Thymus (tissue), 11 donors: ENCODE data around the gene UNC5C. TPM values are rescaled to one million over a fixed set of nuclear protein-coding genes. Genes with fewer than 3 reads are reported as not detected.
A peak's percentile ranks its signal among the peaks of the same experiment; 100 is the strongest.

Experiments
- DNase-seq, 9 donors: peaks; one replicate each; pipeline ENCODE4 v3.0.0-alpha.2; 2013; ENCODE audit warnings: low spot score in 9 of 9, low read depth in 6 of 9, missing footprints in 1 of 9
- H3K27ac ChIP-seq, 2 donors: one replicate each; pipeline ENCODE4 v1.5.1; 2013; ENCODE audit warnings: control low read depth in 1 of 2, low read depth in 1 of 2, low read length in 1 of 2, mild to moderate bottlenecking in 1 of 2, moderate library complexity in 1 of 2
- H3K27me3 ChIP-seq, 2 donors: one replicate each; pipeline ENCODE4 v1.5.1; 2013; ENCODE audit warnings: low read length in 1 of 2; ENCODE audit not compliant: control insufficient read depth in 2 of 2, insufficient read depth in 1 of 2
- H3K36me3 ChIP-seq, 2 donors: one replicate each; pipeline ENCODE4 v1.5.1; 2013; ENCODE audit warnings: low read length in 1 of 2, mild to moderate bottlenecking in 1 of 2, moderate library complexity in 1 of 2; ENCODE audit not compliant: control insufficient read depth in 2 of 2, insufficient read depth in 2 of 2
- H3K4me1 ChIP-seq, 2 donors: one replicate each; pipeline ENCODE4 v1.5.1; 2013; ENCODE audit warnings: low read length in 2 of 2; ENCODE audit not compliant: control insufficient read depth in 2 of 2, insufficient read depth in 2 of 2
- H3K4me3 ChIP-seq, 2 donors: one replicate each; pipeline ENCODE4 v1.5.1; 2013; ENCODE audit warnings: low read length in 2 of 2, control low read depth in 1 of 2, mild to moderate bottlenecking in 1 of 2
- H3K9me3 ChIP-seq, 2 donors: one replicate each; pipeline ENCODE4 v1.5.1; 2013; ENCODE audit warnings: low read length in 1 of 2, mild to moderate bottlenecking in 1 of 2; ENCODE audit not compliant: control insufficient read depth in 2 of 2, insufficient read depth in 1 of 2
- WGBS: extraction: QIAGEN DNeasy Blood & Tissue Kit; methylation state at CpG from one replicate; pipeline ENCODE4 v1.1.7; 2013; 5-methylcytosine and 5-hydroxymethylcytosine counted together
- polyA plus RNA-seq: library from polyadenylated mRNA; stranded (reverse); fragments of 200-250 nt; gene quantifications from one replicate; pipeline ENCODE4 v1.2.3, GENCODE V29; 2013
- total RNA-seq: library from RNA; stranded (reverse); fragments of 120-200 nt; gene quantifications from one replicate; pipeline ENCODE4 v1.2.4, GENCODE V29; 2013
- donor health status: healthy.

UNC5C gene
- total and polyA plus RNA-seq, 2 donors: 0.98 to 1.8 TPM

DNA sequence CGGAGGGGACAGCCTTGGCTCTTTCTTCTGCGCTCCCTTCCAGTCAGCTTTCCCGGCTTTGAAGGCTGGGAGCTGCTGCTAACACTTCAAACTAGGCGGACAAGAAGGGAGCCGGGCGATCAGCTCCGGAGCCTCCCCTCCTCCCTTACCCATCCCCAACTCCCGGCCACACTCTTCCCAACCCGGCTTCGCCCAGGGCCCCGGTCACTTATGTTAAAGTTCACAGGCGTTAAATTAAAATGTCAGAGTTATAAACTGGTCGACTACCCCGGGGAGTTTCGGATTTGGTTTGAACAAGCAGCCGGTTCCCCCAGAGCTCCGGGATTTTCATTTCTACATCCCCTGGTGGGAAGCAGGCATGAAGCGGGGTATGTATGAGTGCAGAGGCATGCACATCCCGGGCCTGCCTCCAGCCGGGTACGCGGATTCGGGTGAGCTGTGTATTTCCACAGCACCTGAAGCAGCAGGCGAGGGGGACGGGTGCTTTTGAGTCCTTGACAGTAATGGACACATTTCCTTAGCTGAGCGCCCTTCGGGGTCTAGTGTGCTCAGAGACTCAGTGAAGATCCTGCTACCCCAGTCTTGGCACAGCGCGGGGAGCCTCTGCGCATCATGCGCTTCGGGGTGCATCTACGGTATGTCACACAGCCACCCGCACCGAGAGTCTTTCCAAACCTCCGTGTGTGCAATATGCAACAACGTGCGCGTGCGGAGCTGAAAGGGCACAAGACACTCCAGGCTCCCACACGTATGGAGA, 880 bp downstream of the UNC5C start:
- WGBS: 6% methylated on average over 41 of the region's 41 CpGs
- Histone ChIP-seq H3K4me3 (peak overlapping the region; percentile 53 to 56), H3K36me3 (no peaks in the 10 kb centered on the region), H3K27ac (peak overlapping the region in 1 of 2 donors; percentile 15), H3K4me1 (peaks cover 0 to 15% of the 10 kb centered on the region in 2 donors), H3K27me3 (peaks cover 29 to 62% of the 10 kb centered on the region in 2 donors), H3K9me3 (no peaks in the 10 kb centered on the region)
- DNase-seq: peak in 2 of 9 donors; percentile 12 to 40

- Histone ChIP-seq H3K9me3 (no peaks in the 10 kb centered on the region), H3K27me3 (peaks cover 29 to 62% of the 10 kb centered on the region in 2 donors), H3K27ac (no peak overlapping the region), H3K4me3 (peak overlapping the region in 1 of 2 donors; percentile 53), H3K36me3 (no peaks in the 10 kb centered on the region), H3K4me1 (peaks cover 0 to 15% of the 10 kb centered on the region in 2 donors)
- DNase-seq: no peak
- 57% methylated on average over 22 of the region's 22 CpGs for WGBS
These were observed 1.7 kb downstream of the UNC5C start for GRCh38 chr4:95546866-95547714.

GRCh38 chr4:95546221-95546620, 2.6 kb downstream of the UNC5C start:
- no peak overlapping the region for H3K27ac ChIP-seq
- peaks cover 29 to 60% of the 10 kb centered on the region in 2 donors for H3K27me3 ChIP-seq

GRCh38 chr4:95545546-95545945, 3.2 kb downstream of the UNC5C start:
- 87% methylated on average over 6 of the region's 6 CpGs for WGBS
- no peak overlapping the region for H3K4me3 ChIP-seq

More at GRCh38 chr4:95546221-95546620, 2.6 kb downstream of the UNC5C start:
- 74% methylated on average over 3 of the region's 3 CpGs for whole genome bisulfite sequencing
- Histone ChIP-seq H3K9me3 (no peaks in the 10 kb centered on the region), H3K36me3 (no peaks in the 10 kb centered on the region), H3K4me3 (no peak overlapping the region), H3K4me1 (peaks cover 0 to 15% of the 10 kb centered on the region in 2 donors)
- no peak for DNase-seq

DNA sequence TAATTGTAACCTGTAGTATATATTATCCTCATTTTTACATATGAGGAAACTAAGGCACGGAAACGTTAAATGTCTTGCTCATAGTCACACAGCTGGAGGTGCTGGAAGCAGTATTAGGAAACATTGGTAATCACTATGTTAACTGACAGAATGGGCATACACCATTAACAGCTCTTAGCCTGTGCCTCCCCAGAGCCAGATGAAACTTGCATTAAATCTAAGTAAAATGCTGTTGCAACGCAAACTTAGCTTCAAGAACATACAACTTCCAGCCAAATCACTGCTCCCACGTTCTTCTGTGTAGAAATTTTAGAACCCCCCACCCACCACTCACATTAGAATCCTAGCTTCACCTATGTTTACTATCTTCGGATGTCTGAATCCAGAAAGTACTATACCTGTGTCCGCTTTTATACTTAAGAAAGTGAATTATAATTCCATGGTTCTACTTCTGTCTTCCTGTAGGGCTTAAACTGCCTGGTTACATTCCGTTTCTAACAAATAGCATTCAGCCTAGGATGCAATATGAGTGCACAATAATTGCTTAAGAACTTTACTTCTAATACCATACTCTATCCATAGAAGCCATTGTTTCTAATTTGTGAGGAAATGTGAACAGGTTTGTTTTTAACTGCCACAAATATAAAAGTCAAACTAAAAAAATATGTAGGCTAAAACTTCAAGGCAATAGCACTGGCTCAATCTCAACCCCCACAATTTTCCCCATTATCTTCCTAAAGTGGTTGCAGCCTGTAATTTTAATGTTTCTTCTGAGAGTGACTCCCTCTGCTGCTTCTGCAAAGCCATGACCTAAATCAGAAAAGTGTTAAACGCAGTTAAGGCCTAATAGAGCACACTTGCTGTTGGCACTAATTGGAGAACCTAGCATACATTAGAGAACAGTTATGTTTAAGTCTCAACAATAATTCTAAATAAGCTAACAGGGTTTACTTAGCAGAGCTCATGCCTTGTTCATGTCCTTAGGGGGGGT, 4.4 kb downstream of the UNC5C start:
- Histone ChIP-seq H3K36me3 (no peaks in the 10 kb centered on the region), H3K27ac (no peak overlapping the region), H3K9me3 (no peaks in the 10 kb centered on the region), H3K4me3 (no peak overlapping the region), H3K27me3 (peaks cover 29 to 42% of the 10 kb centered on the region in 2 donors), H3K4me1 (peaks cover 0 to 15% of the 10 kb centered on the region in 2 donors)
- 88% methylated on average over 8 of the region's 8 CpGs for WGBS
- no peak for DNase-seq

More at GRCh38 chr4:95545546-95545945, 3.2 kb downstream of the UNC5C start:
- Histone ChIP-seq H3K9me3 (no peaks in the 10 kb centered on the region), H3K4me1 (peaks cover 0 to 15% of the 10 kb centered on the region in 2 donors), H3K27ac (no peak overlapping the region), H3K27me3 (peaks cover 29 to 53% of the 10 kb centered on the region in 2 donors), H3K36me3 (no peaks in the 10 kb centered on the region)
- no peak for DNase-seq

DNA sequence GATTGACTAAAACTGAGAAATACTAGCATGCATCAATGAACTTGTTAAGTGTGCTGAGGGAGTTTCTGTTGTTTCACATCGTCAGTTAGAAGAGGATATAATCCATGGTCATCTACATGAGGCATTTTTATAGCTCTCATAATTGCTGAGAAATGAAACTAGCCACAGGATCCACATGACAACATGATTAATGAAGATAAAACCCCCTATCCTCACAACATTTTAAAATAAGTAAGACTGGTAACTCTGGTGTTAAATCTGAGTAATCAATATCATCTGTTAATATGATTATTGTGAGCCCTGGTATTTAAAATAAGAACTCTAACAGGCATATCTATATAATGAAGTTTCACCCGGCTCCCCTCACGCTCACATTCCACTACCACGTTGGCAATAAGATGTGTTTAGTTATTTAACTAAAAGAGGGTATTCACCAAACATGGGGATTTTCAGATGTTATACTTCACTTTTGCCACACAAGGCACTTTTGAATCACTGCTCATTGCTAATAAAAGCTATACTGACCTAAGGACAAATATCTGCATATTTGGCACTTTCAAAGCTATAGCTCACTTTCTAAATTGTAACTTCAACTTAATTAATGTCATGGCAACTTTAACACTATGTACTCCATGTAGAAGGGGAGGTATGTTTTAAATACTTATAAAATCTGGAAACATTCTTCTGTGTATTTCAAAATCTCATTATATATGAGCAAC, 6.7 kb downstream of the UNC5C start:
- H3K27me3 ChIP-seq: peaks cover 8 to 18% of the 10 kb centered on the region in 2 donors
- no peak overlapping the region for H3K4me3 ChIP-seq
- DNase-seq: no peak
- H3K9me3 ChIP-seq: no peaks in the 10 kb centered on the region
- H3K27ac ChIP-seq: no peak overlapping the region
- no peaks in the 10 kb centered on the region for H3K4me1 ChIP-seq
- whole genome bisulfite sequencing: 79% methylated on average over 4 of the region's 4 CpGs
- H3K36me3 ChIP-seq: no peaks in the 10 kb centered on the region

DNA sequence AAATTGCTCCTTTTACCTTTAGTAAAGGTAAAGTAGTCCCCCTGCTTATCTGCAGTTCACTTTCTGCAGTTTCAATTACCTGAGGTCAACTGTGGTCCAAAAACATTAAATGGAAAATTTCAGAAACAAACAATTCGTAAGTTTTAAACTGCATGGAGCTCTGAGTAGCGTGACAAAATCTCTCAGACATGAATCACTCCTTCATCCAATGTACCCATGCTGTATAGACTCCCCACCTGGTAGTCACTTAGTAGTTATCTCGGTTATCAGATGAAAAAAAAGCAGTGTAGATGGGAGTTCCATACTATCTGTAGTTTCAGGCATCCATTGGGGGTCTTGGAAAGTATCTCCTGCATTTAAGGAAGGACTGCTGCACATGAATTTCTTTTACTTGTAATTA, 7.7 kb downstream of the UNC5C start:
- DNase-seq: no peak
- Histone ChIP-seq H3K4me1 (no peaks in the 10 kb centered on the region), H3K36me3 (no peaks in the 10 kb centered on the region), H3K4me3 (no peak overlapping the region), H3K9me3 (no peaks in the 10 kb centered on the region), H3K27me3 (peaks cover under 1 to 8% of the 10 kb centered on the region in 2 donors), H3K27ac (no peak overlapping the region)
- WGBS: 97% methylated on average over 3 of the region's 3 CpGs

- peaks cover 0 to under 1% of the 10 kb centered on the region in 2 donors for H3K27me3 ChIP-seq
- H3K27ac ChIP-seq: peak overlapping the region in 1 of 2 donors; percentile 11
- no peaks in the 10 kb centered on the region for H3K9me3 ChIP-seq
- no peak for DNase-seq
- WGBS: 63% methylated on average over 3 of the region's 3 CpGs
- no peak overlapping the region for H3K4me3 ChIP-seq
- no peaks in the 10 kb centered on the region for H3K4me1 ChIP-seq
- no peaks in the 10 kb centered on the region for H3K36me3 ChIP-seq
These were observed 8.5 kb downstream of the UNC5C start for GRCh38 chr4:95540227-95540626.
